HG03025 (cell line): ENCODE results near the gene PYCR2.
"Not testable (repeated sequence)": the region's sequence is repeated elsewhere in the genome, so short reads cannot be mapped to it uniquely, and the experiment has no call there.

Experiments used
- ATAC-seq: cut with Tn5 transposase; IDR thresholded peaks from one replicate; pipeline ENCODE4 v1.9.1; 2021; ENCODE audit warnings: mild to moderate bottlenecking, moderate library complexity; ENCODE audit not compliant: unreplicated experiment, low FRiP score

Gene PYCR2

DNA sequence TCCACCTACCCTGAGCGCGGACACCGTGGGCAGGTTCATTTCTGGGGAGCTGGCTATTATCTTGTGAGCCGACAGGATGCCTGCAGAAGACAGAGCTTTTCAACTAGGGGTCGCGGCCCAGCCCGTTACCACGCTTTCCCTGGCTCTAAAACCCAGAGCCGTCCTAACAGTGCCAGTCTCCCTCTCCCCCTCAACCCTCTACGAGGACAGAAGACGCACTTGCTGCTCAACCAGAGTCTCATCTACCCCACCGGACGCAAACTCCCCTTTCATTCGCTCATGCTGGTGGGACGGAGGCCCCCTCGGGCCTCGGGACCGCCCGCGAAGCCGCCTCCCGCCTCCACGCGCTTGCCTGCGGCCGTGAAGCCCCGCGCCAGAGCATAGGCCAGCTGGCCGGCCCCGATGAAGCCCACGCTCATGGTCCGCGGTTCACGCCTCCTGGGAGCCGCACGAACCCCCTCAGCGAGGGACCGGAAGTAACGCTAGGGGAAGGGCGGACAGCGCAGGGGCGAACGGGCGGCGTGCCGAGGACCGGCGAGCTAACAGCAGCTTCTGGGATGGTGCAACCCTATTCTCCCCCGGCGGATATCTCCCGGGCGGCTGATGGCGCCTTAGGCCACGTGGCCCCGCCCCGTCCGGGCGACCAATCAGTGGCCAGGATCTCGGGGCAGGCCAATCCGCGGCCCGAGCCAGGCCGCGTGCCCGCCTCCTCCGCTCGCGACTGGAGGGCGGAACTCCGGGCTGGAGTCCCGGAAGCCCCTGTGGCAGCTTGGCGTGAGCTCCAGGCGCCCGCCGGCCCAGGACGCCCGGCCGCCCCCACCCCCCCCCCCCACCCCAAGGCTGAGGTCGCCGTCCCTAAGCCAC lies at the start of gene PYCR2:
PYCR2 (minus strand) TSS at position 559 of the 864 bp plus-strand sequence; CDS start at position 419, 140 bp downstream.
- peak; percentile 98 for ATAC-seq

DNA sequence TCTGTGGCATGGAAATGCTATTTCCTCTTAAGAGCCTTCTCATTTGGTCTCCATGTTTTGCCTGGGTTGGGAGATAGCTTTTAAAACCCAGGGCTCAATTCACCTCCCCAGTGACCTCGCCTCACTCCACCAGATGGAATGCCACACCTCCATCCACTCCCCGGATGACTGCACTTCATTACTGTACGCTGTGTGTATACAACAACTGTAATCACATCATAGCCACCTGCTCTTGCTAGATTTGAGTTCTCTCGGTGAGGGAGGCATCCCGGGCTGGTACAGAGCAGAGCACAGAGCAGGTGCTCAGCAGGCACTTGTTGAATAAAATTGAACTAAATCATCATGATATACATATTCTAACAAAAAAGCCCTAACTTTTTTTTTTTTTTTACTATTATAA lies 49.1 kb upstream of the PYCR2 start:
- ATAC-seq, result no peak

- no peak for ATAC-seq
Measured at GRCh38 chr1:225972344-225973152, 48.5 kb upstream of the PYCR2 start.

DNA sequence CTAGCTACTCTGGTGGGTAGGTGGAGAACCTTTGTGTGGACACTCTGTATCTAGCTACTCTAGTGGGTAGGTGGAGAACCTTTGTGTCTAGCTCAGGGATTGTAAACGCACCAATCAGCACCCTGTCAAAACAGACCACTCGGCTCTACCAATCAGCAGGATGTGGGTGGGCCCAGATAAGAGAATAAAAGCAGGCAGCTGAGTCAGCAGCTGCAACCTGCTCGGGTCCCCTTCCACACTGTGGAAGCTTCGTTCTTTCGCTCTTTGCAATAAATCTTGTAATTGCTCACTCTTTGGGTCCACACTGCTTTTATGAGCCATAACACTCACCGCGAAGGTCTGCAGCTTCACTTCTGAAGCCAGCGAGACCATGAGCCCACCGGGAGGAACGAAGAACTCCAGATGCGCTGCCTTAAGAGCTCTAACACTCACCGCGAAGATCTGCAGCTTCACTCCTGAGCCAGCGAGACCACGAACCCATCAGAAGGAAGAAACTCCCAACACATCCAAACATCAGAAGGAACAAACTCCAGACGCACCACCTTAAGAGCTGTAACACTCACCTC lies 46.6 kb upstream of the PYCR2 start:
- ATAC-seq, result not testable (repeated sequence)

GRCh38 chr1:225969751-225970150 lies 45.7 kb upstream of the PYCR2 start:
- not testable (repeated sequence) for ATAC-seq

DNA sequence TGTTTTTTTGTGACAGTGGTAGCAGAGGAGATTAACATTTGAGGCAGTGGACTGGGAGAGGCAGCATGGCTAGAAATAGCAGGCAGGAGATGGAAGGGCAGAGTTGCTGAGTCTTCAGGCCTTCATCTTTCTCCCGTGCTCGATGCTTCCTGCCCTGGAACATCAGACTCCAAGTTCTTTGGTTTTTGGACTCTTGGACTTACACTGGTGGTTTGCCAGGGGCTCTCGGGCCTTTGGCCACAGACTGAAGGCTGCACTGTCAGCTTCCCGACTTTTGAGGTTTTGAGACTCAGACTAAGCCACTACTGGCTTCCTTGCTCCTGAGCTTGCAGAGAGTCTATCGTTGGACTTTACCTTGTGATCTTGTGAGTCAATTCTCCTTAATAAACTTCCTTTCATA lies 41.2 kb upstream of the PYCR2 start:
- no peak for ATAC-seq

GRCh38 chr1:225963735-225964530 lies 39.9 kb upstream of the PYCR2 start:
- no peak for ATAC-seq

GRCh38 chr1:225962440-225962975 lies 38.5 kb upstream of the PYCR2 start:
- no peak for ATAC-seq

GRCh38 chr1:225961659-225962439 lies 37.8 kb upstream of the PYCR2 start:
- ATAC-seq, result no peak

GRCh38 chr1:225958041-225958440 lies 34.0 kb upstream of the PYCR2 start:
- ATAC-seq, result no peak

GRCh38 chr1:225954753-225955152 lies 30.7 kb upstream of the PYCR2 start:
- ATAC-seq, result no peak

DNA sequence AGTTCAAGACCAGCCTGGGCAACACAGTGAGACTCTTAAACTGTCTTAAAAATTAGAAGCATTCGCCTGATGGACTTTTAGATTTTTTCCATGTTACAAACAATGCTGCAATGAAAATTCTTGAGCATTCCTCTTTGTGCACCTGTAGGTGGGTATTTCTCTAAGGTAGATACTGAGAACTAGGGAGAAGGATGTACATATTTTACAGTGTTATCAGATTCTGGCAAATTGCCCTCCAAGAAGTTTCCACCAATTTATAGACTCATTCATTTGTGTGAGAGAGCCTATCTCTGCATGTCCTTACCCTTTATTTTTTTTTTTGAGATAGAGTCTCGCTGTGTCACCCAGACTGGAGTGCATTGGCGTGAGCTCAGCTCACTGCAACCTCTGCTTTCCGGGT lies 29.3 kb upstream of the PYCR2 start:
- ATAC-seq, result no peak

GRCh38 chr1:225950905-225951497 lies 27.0 kb upstream of the PYCR2 start:
- ATAC-seq, result no peak

DNA sequence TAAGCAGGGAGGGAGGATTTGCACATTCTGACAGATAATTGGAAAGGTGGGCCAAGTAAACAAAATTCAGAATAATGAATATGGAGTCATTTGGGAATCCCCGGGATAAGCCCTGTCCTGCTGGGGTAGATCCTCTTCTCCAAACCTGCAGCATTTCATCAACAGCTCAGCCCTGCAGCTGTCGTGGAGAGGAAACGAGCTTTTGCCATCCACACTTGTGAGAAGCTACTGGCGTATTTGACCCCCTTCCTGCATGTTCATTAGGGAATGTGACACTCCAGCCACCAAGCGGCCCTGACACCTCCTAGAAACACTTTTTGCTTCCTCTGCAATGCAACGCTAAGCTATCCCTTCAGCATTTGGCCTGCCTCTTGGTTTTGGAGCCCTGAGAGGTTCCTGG lies 25.0 kb upstream of the PYCR2 start:
- no peak for ATAC-seq

- no peak for ATAC-seq
Measured at GRCh38 chr1:225946803-225947202, 22.8 kb upstream of the PYCR2 start.

DNA sequence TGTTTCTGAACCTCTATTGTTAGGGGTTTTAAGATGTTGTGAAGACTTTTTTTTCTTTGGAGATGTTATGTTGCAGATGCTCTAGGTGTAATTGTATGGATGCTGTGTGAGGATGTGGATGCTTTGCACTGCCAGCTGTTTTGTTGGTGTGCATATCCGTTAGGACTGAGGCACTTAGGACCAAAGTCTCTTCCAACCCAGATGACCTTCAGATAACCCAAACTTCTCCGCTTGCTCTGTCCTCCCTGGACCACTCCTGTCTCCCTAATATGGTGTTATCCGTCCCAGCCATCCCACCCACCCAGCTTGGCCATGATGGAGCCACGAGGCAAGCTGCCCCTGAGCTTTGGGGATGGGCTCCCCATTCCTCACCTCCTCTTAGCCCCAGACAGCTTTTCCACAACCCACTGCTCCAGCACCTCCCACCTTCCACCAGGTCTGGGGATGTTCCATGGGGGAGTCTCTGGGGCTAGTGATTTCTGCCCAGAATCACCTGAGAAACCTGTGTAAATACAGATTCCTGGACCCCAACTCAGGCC lies 22.1 kb upstream of the PYCR2 start:
- no peak for ATAC-seq

- ATAC-seq, result no peak
Measured at GRCh38 chr1:225945564-225945963, 21.5 kb upstream of the PYCR2 start.

DNA sequence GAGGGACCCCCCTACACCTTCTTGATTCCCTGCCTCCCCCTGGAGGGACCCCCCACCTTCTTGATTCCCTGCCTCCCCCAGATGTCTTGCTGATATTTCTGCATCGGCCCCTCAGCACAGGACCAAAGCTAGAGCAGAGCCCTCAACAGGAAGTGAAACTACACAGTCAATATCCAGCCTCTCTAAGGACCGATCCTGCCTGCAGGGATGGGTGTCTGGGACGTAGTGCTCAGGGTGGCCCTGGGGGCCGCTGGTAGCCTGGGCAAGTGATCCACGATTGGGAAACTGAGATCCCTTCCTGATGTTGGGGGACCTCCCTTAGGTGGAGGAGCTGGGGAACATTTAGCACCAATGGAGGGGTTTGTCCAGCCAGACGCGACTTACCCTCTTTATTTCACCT lies 20.9 kb upstream of the PYCR2 start:
- ATAC-seq, result no peak

- no peak for ATAC-seq
Measured at GRCh38 chr1:225944387-225944786, 20.3 kb upstream of the PYCR2 start.
